ENCODE data around the gene KIF26B.

DNA sequence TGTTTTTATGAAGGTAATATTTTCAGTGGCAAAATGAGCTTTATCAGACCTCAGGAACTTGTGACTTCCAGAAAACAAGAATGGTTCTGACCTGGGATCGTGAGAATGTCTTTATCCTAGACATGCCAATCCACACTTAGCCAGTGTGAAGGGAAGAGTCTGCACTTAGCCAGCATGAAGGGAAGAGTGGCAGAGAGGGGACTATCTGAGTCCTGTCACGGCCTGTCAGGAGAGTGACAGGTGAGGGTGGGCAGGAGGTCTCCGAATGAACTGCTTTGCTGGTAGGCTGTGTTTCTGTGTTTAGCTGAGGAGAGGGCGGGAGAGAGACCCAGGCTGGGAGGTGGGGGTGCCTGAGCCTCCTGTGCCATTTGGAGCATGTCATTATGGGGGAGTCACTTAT is 173.1 kb downstream of the KIF26B start:
- no peak for TF ChIP-seq CTCF (conservative IDR thresholded peaks at IDR 0.05; ENCODE audit: low read length)
- TF ChIP-seq EZH2phosphoT487 (IDR thresholded peaks at IDR 0.05; ENCODE audit: borderline replicate concordance), result no peak

All from Loucy (cell line).